Activated T-cell treated with anti-CD3 and anti-CD28 coated beads for 1 hour (primary cell): ENCODE results near the gene CDHR4.
"Not testable (repeated sequence)": the region's sequence is repeated elsewhere in the genome, so short reads cannot be mapped to it uniquely, and the experiment has no call there.

Experiments
- DNase-seq: peaks from one replicate; pipeline ENCODE4 v3.0.0-alpha.2; 2020; ENCODE audit warnings: low read depth

The CDHR4 gene

GRCh38 chr3:49780080-49780974 is 19.3 kb downstream of the CDHR4 start:
- DNase-seq, result no peak

GRCh38 chr3:49779358-49780079 is 20.2 kb downstream of the CDHR4 start:
- no peak for DNase-seq

- not testable (repeated sequence) for DNase-seq
Measured at GRCh38 chr3:49776101-49776500, 23.6 kb downstream of the CDHR4 start.

DNA sequence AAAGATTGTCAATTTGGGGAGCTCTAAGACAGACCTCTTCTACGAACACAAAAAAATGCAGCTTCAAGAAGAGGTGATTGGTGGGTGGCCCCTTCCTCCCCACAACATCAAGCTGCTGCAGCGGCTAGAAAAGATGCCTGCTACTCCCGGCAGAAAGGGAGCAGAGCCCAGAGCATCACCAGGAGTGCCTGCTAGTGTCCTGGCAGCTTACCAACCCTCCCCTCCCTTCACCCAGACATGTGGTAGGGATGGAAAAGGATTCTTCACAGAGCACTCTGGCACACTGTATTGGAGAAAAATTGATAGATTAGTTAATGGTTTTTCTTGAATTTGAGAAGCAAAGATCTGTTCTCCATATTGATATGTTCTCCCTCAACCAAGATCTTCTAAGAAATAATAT is 24.1 kb downstream of the CDHR4 start:
- no peak for DNase-seq

GRCh38 chr3:49772703-49773102 is 27.0 kb downstream of the CDHR4 start:
- DNase-seq, result no peak

- no peak for DNase-seq
Measured at GRCh38 chr3:49771340-49771938, 28.2 kb downstream of the CDHR4 start.

DNA sequence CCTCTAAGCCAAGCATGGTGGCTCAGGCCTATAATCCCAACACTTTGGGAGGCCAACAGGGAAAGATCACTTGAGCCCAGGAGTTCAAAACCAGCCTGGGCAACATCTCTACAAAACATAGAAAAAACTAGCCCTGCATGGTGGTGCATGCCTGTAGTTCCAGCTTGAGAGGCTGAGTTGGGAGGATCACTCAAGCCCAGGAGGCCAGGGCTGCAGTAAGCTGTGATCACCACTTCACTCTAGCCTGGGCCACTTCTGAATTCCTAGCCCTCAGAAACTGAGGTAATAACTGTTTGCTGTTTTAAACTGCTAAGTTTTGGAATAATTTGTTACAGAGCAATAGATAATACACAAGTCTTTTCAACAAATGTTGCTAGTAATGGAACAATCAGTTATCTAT is 29.7 kb downstream of the CDHR4 start:
- DNase-seq, result no peak

DNA sequence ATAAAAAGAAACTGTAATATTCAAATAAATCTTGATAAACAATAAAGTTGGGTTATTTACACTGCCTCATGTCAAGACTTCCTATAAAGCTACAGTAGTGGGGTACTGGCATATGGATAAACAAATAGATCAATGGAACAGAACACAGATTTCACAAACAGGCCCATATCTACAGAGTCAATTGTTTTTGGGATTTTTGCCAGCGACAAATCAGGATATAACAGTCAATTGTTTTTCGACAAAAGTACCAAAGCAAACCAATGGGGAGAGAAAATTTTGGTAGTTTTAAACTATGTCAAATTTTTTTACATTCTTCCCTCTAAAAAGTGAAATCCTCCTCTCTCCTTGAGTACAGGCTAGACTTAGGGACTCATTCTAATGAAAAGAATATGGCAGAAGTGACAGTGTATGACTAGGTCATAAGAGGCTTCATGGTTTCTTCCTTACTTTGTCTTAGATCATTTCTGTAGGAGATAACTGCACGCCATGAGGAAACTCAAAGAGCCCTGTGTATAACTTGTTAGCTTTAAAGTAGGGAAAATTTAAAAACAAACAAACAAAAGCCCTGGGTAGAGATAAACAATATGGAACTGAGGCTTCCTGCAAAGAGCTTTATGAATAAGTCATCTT is 30.3 kb downstream of the CDHR4 start:
- no peak for DNase-seq

- no peak for DNase-seq
Measured at GRCh38 chr3:49763981-49764380, 35.7 kb downstream of the CDHR4 start.

DNA sequence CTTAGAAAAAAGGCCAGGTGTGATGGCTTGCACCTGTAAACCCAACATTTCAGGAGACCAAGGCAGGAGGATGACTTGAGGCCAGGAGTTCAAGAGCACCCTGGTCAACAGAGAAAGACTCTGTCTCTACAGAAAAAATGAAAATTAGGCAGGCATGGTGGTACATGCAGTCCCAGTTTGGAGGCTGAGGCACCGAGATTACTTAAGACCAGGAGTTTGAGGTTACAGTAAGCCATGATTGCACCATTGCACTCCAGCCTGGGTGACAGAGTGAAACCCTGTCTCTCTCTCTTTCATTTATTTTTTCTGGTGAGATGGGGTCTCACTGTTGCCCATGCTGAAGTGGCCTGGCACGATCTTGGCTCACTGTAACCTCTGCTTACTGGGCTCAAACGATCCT is 38.0 kb downstream of the CDHR4 start:
- no peak for DNase-seq

DNA sequence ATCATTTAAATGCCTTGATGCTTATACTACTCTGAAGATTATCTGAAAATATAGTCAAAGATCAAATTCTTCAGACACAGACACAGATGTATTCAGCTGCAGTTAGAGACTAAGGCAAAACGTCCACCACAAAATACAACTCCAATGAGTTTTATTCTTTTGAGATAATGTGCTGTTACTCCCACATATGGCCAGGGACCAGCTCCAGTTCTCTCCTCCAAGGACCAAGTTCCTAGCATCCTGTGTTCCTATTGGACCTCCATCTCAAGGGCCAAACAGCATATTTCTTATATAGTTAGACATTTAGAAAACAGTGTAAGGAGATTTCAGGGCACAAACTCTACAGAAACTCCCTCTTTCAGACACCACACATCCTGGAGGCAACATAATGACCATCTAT is 40.4 kb downstream of the CDHR4 start:
- no peak for DNase-seq

- DNase-seq, result no peak
Measured at GRCh38 chr3:49757197-49757596, 42.5 kb downstream of the CDHR4 start.

GRCh38 chr3:49756036-49756435 is 43.6 kb downstream of the CDHR4 start:
- no peak for DNase-seq

GRCh38 chr3:49754536-49754935 is 45.1 kb downstream of the CDHR4 start:
- DNase-seq, result no peak

DNA sequence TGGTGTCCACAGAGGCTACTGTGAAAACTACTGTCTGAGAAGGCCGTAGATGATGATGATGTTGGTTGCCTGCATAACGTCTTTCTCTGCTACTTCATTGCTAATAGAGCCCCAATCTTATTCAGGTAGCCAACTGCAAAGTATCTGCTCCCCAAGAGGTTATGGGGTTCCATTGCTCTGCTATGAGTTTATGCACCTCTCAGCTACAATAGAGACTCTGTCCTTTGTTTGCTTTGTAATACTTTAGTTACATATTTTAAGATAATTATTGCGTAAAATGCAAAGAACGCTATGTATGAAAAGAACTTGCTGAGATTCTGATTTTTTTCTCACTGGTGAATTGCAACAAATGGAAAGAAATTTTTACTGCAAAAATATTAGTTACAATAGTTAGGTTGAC is 48.2 kb downstream of the CDHR4 start:
- no peak for DNase-seq

DNA sequence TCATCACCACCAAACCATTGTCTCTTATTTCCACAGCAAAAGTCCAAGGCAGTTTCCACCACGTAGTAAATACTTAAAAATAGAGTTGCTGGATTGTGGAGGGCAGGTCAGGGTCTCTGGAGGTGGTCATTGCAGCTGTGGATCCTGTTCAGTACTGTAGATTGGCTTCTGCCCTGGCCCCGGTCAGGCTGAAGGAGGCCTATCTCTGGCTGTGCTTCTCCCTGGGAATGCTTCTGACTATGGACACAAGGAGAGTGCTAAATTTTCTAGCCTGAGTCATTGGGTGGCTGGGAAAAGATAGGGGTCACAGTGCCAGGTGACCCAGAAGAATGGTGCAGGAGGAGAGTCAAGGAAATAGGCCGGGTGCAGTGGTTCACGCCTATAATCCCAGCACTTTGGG is 49.6 kb downstream of the CDHR4 start:
- no peak for DNase-seq

DNA sequence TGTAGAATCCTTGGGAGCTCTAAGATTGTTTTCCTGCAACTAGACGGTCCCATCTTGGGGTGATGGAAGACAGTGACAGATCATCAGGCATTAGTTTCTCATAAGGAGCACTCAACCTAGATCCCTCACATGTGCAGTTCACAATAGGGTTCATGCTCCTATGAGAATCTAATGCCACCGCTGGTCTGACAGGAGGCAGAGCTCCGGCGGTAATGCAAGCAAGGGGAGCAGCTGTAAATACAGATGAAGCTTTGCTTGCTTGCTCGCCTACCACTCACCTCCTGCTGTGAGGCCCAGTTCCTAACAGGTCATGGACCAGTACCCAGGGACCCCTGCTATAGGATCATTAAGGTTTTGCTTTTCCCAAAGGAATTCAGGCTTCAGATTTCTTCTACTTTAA is 50.8 kb downstream of the CDHR4 start:
- not testable (repeated sequence) for DNase-seq

DNA sequence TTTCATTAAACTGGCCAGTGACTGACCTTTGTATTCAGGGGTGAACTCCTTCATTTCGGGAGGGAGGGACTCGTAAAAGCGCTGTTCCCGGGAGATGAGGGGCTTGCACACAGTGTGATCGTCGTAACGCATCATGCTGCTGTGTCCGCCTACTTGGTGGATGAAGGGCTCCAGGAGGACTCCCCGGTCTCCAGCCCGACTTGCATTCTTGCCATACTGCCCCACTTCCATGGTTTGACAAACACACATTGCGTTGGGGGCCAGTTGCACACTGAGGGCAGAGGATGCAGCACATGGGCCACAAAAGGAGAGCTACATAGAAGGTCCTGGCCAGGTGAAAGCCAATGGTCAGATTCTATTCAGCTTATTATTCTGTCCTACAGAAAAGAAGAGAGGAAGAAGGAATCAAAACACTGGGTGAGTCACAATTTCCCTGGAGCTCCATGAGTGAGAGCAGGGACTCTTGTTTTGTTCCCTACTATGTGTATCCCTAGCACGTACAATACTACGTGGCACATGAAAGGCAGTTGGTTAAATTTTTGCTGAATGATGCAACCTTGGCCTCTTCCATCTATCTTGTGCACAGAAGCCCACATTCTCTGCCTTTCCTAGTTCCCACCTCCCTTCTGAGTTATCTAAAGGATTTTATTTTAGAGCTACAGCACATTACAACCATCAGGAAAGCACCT is 51.7 kb downstream of the CDHR4 start:
- DNase-seq, result no peak

DNA sequence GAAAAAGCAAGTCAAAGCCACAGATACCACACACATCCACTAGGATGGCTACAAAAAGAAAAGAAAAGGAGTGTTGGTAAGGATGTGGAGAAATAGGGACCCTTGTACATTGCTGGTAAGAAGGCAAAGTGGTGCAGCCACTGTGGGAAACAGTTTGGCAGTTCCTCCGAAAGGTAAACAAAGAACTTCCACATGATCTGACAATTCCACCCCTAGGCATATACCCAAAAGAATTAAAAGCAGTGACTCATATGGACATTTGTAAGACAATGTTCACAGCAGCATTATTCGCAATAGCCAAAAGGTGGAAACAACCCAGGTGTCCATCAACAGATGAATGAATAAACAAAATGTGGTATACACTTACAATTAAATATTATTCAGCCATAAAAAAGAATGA is 53.7 kb downstream of the CDHR4 start:
- no peak for DNase-seq
